H9 (cell line): Measurements from ENCODE around the gene ARHGEF25. TPM values are rescaled to one million over a fixed set of nuclear protein-coding genes. Genes with fewer than 3 reads are reported as not detected.

Experiments used
- DNase-seq: peaks from one replicate; pipeline ENCODE4 v3.0.0-alpha.2; 2017
- H2AFZ ChIP-seq: one replicate; pipeline ENCODE4 v1.6.1; 2013; ENCODE audit warnings: mild to moderate bottlenecking, low read length, control low read depth, moderate library complexity
- H2AK5ac ChIP-seq: 2 replicates; pipeline ENCODE4 v1.6.1; 2013; ENCODE audit warnings: low read length, control low read depth, mixed read lengths; ENCODE audit not compliant: insufficient read length
- H2BK120ac ChIP-seq: one replicate; pipeline ENCODE4 v1.6.1; 2013; ENCODE audit warnings: low read depth, mild to moderate bottlenecking, low read length, control low read depth, inconsistent platforms; ENCODE audit not compliant: poor library complexity, severe bottlenecking
- H2BK12ac ChIP-seq: 2 replicates; pipeline ENCODE4 v1.6.1; 2013; ENCODE audit warnings: low read length, control low read depth, mixed read lengths, low read depth; ENCODE audit not compliant: insufficient read length
- H2BK15ac ChIP-seq: 2 replicates; pipeline ENCODE4 v1.6.1; 2013; ENCODE audit warnings: low read depth, low read length, control low read depth
- H2BK20ac ChIP-seq: one replicate; pipeline ENCODE4 v1.6.1; 2013; ENCODE audit warnings: low read depth, mild to moderate bottlenecking, low read length, control low read depth, inconsistent platforms; ENCODE audit not compliant: poor library complexity, severe bottlenecking
- H2BK5ac ChIP-seq: 2 replicates; pipeline ENCODE4 v1.6.1; 2013; ENCODE audit warnings: low read length, control low read depth, mixed read lengths; ENCODE audit not compliant: insufficient read length
- H3K14ac ChIP-seq: 2 replicates; pipeline ENCODE4 v1.6.1; 2013; ENCODE audit warnings: low read length, control low read depth; ENCODE audit not compliant: insufficient read depth
- H3K18ac ChIP-seq: 2 replicates; pipeline ENCODE4 v1.6.1; 2013; ENCODE audit warnings: low read depth, mild to moderate bottlenecking, mixed read lengths, low read length, control low read depth; ENCODE audit not compliant: insufficient read length
- H3K23ac ChIP-seq: 2 replicates; pipeline ENCODE4 v1.6.1; 2013; ENCODE audit warnings: low read length, control low read depth, mixed read lengths, low read depth; ENCODE audit not compliant: insufficient read length
- H3K23me2 ChIP-seq: 2 replicates; pipeline ENCODE4 v1.6.1; 2013; ENCODE audit warnings: low read depth, mild to moderate bottlenecking, mixed read lengths, low read length, control low read depth; ENCODE audit not compliant: insufficient read length, poor library complexity, severe bottlenecking
- H3K27ac ChIP-seq: 2 replicates; pipeline ENCODE4 v1.5.1; 2013; ENCODE audit warnings: low read length, control low read depth, mixed read lengths, low read depth; ENCODE audit not compliant: insufficient read length
- H3K27me3 ChIP-seq: 2 replicates; pipeline ENCODE4 v1.6.1; 2013; ENCODE audit warnings: low read length, control low read depth, inconsistent platforms; ENCODE audit not compliant: insufficient read depth
- H3K4ac ChIP-seq: 2 replicates; pipeline ENCODE4 v1.6.1; 2013; ENCODE audit warnings: low read depth, mild to moderate bottlenecking, control low read depth, inconsistent platforms, low read length, moderate library complexity
- H3K4me1 ChIP-seq: 2 replicates; pipeline ENCODE4 v1.6.1; 2013; ENCODE audit warnings: low read length, control low read depth, inconsistent platforms; ENCODE audit not compliant: insufficient read depth
- H3K4me2 ChIP-seq: 2 replicates; pipeline ENCODE4 v1.6.1; 2013; ENCODE audit warnings: low read length, control low read depth, mixed read lengths; ENCODE audit not compliant: insufficient read length, insufficient read depth
- H3K56ac ChIP-seq: 2 replicates; pipeline ENCODE4 v1.6.1; 2013; ENCODE audit warnings: low read depth, mild to moderate bottlenecking, mixed read lengths, low read length, control low read depth; ENCODE audit not compliant: insufficient read length
- H3K79me1 ChIP-seq: 2 replicates; pipeline ENCODE4 v1.6.1; 2013; ENCODE audit warnings: low read depth, mild to moderate bottlenecking, moderate library complexity, low read length, control low read depth, inconsistent platforms; ENCODE audit not compliant: insufficient read depth, poor library complexity, severe bottlenecking
- H3K79me2 ChIP-seq: 2 replicates; pipeline ENCODE4 v1.6.1; 2013; ENCODE audit warnings: low read length, control low read depth, inconsistent platforms; ENCODE audit not compliant: insufficient read depth
- H3K9ac ChIP-seq: 2 replicates; pipeline ENCODE4 v1.6.1; 2013; ENCODE audit warnings: low read length, control low read depth, mixed read lengths; ENCODE audit not compliant: insufficient read length; ENCODE audit errors: extremely low read depth
- H3K9me3 ChIP-seq: one replicate; pipeline ENCODE4 v1.6.1; 2013; ENCODE audit warnings: low read depth, low read length, inconsistent platforms; ENCODE audit not compliant: control insufficient read depth
- H3T11ph ChIP-seq: one replicate; pipeline ENCODE4 v1.6.1; 2013; ENCODE audit warnings: mild to moderate bottlenecking, low read length, control low read depth, inconsistent platforms
- H4K20me1 ChIP-seq: one replicate; pipeline ENCODE4 v1.6.1; 2013; ENCODE audit not compliant: control insufficient read depth, insufficient read length, insufficient read depth
- H4K5ac ChIP-seq: 2 replicates; pipeline ENCODE4 v1.6.1; 2013; ENCODE audit warnings: low read depth, mild to moderate bottlenecking, mixed read lengths, low read length, control low read depth; ENCODE audit not compliant: insufficient read length
- H4K8ac ChIP-seq: replicated peaks from 2 replicates; pipeline ENCODE4 v1.6.1; 2013; ENCODE audit warnings: low read length, control low read depth, mixed read lengths, low read depth; ENCODE audit not compliant: insufficient read length
- H4K91ac ChIP-seq: 2 replicates; pipeline ENCODE4 v1.6.1; 2013; ENCODE audit warnings: low read depth, mild to moderate bottlenecking, moderate library complexity, mixed read lengths, low read length, control low read depth; ENCODE audit not compliant: insufficient read length
- H3K27ac Mint-ChIP-seq, 3 experiments: 2 replicates in 2 of 3; 3 replicates in 1 of 3; pipeline ENCODE4 v1.8.0; 2020 to 2021; ENCODE audit warnings: mixed read lengths in 3 of 3, mild to moderate bottlenecking in 1 of 3, moderate library complexity in 1 of 3
- H3K27me3 Mint-ChIP-seq: 2 replicates; pipeline ENCODE4 v1.8.0; 2021; ENCODE audit warnings: low read depth, mild to moderate bottlenecking, moderate library complexity, mixed read lengths
- H3K36me3 Mint-ChIP-seq, 3 experiments: 2 replicates in 2 of 3; 3 replicates in 1 of 3; pipeline ENCODE4 v1.8.0; 2020 to 2021; ENCODE audit warnings: low read depth in 3 of 3, mixed read lengths in 3 of 3; ENCODE audit not compliant: insufficient read depth in 1 of 3
- H3K4me1 Mint-ChIP-seq, 2 experiments: 2 replicates each; pipeline ENCODE4 v1.8.0; 2020; ENCODE audit warnings: mixed read lengths in 2 of 2
- H3K4me3 Mint-ChIP-seq, 2 experiments: 2 replicates in 1 of 2; 3 replicates in 1 of 2; pipeline ENCODE4 v1.8.0; 2020 to 2021; ENCODE audit warnings: mild to moderate bottlenecking in 2 of 2, mixed read lengths in 2 of 2, moderate library complexity in 1 of 2
- H3K9me3 Mint-ChIP-seq, 2 experiments: 2 replicates in 1 of 2; 3 replicates in 1 of 2; pipeline ENCODE4 v1.8.0; 2020; ENCODE audit warnings: mild to moderate bottlenecking in 2 of 2, mixed read lengths in 2 of 2, moderate library complexity in 1 of 2
- WGBS: extraction: QIAGEN DNeasy Blood & Tissue Kit; methylation state at CpG from one replicate; pipeline ENCODE4 v1.1.7; 2013; ENCODE audit warnings: missing lambda C conversion rate, low lambda C conversion rate, mixed read lengths; ENCODE audit not compliant: insufficient read length; ENCODE audit errors: extremely low coverage; 5-methylcytosine and 5-hydroxymethylcytosine counted together
- total RNA-seq: library from RNA; stranded (reverse); gene quantifications from 2 replicates; pipeline ENCODE4 v1.2.1, GENCODE V29; 2021
- TF ChIP-seq, protein P1 (sequence below): fragments of 200-600 bp; sonication (generic); conservative IDR thresholded peaks from 3 replicates; pipeline ENCODE4 v1.8.0; 2021; ENCODE audit warnings: antibody characterized with exemption, mild to moderate bottlenecking

Gene ARHGEF25
- total RNA-seq, 1 experiment from 2014 or later = 22.6 TPM

GRCh38 chr12:57585156-57585555, 26.1 kb upstream of the ARHGEF25 start:
- Histone ChIP-seq H3K23ac (no peak overlapping the region), H2BK15ac (no peak overlapping the region), H3K9ac (no peak overlapping the region), H4K91ac (no peak overlapping the region), H4K8ac (no peak overlapping the region), H3T11ph (no peak overlapping the region), H3K9me3 (no peaks in the 10 kb centered on the region), H3K4me1 (no peaks in the 10 kb centered on the region), H3K23me2 (no peaks in the 10 kb centered on the region), H3K4me2 (no peak overlapping the region), H3K18ac (no peak overlapping the region), H2AFZ (no peak overlapping the region), H4K5ac (no peak overlapping the region), H2BK20ac (no peak overlapping the region), H2BK120ac (no peak overlapping the region), H2BK12ac (no peak overlapping the region), H3K27me3 (no peaks in the 10 kb centered on the region), H2AK5ac (no peak overlapping the region), H4K20me1 (no peaks in the 10 kb centered on the region), H2BK5ac (no peak overlapping the region), H3K27ac (no peak overlapping the region), H3K4ac (no peak overlapping the region), H3K14ac (no peak overlapping the region), H3K79me2 (no peaks in the 10 kb centered on the region), H3K79me1 (no peaks in the 10 kb centered on the region), H3K56ac (no peak overlapping the region)
- WGBS = no CpG with 5 or more reads among the region's 2 CpGs
- Mint-ChIP-seq H3K27ac (no peak overlapping the region), H3K9me3 (no peaks in the 10 kb centered on the region), H3K4me3 (no peak overlapping the region), H3K4me1 (peaks cover under 1 to 2% of the 10 kb centered on the region in 2 experiments; a peak in 2 of 4 replicates), H3K27me3 (no peaks in the 10 kb centered on the region), H3K36me3 (peaks cover 10 to 36% (median 26%) of the 10 kb centered on the region in 3 experiments)
- TF ChIP-seq, protein P1, sequence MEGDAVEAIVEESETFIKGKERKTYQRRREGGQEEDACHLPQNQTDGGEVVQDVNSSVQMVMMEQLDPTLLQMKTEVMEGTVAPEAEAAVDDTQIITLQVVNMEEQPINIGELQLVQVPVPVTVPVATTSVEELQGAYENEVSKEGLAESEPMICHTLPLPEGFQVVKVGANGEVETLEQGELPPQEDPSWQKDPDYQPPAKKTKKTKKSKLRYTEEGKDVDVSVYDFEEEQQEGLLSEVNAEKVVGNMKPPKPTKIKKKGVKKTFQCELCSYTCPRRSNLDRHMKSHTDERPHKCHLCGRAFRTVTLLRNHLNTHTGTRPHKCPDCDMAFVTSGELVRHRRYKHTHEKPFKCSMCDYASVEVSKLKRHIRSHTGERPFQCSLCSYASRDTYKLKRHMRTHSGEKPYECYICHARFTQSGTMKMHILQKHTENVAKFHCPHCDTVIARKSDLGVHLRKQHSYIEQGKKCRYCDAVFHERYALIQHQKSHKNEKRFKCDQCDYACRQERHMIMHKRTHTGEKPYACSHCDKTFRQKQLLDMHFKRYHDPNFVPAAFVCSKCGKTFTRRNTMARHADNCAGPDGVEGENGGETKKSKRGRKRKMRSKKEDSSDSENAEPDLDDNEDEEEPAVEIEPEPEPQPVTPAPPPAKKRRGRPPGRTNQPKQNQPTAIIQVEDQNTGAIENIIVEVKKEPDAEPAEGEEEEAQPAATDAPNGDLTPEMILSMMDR = no peak
- no peak for DNase-seq
